IMR-90 (cell line): ENCODE results near the gene C19orf33. TPM values are rescaled to one million over a fixed set of nuclear protein-coding genes. Genes with fewer than 3 reads are reported as not detected.

ENCODE experiments used
- ATAC-seq: fragments of 200-7000 bp; cut with Tn5 transposase; 2 replicates; pipeline ENCODE4 v1.9.1; 2020; ENCODE audit warnings: low read depth, mild to moderate bottlenecking, moderate library complexity
- BruUV-seq: library from RNA; stranded (reverse); fragments of 400-500 nt; replicated peaks from 2 replicates; lab custom pipeline; 2021; lab: Mats Ljungman, UMichigan
- CTCF ChIA-PET: fragments of 300-600 bp; formaldehyde crosslinking; extraction: SDS; loops from one replicate; lab custom pipeline; 2021; ENCODE audit warnings: antibody characterized with exemption; lab: Yijun Ruan, JAX
- POLR2A ChIA-PET: fragments of 300-600 bp; sonication (Branson Sonifier 250); formaldehyde crosslinking; loops from one replicate; lab custom pipeline; 2022; ENCODE audit warnings: antibody characterized with exemption; ENCODE audit not compliant: unreplicated experiment; lab: Charles Lee
- DNase-seq: peaks from one replicate; pipeline ENCODE4 v3.0.0; 2013
- H2AFZ ChIP-seq: replicated peaks from 2 replicates; pipeline ENCODE3; 2013; ENCODE audit warnings: low read length, mild to moderate bottlenecking; ENCODE audit not compliant: poor library complexity
- H2AK5ac ChIP-seq: 2 replicates; pipeline ENCODE4 v1.6.1; 2013; ENCODE audit warnings: low read depth, low read length, inconsistent platforms
- H2AK9ac ChIP-seq: replicated peaks from 2 replicates; pipeline ENCODE3; 2013; ENCODE audit warnings: mild to moderate bottlenecking, low read depth, low read length, moderate library complexity; ENCODE audit not compliant: poor library complexity
- H2BK120ac ChIP-seq: 2 replicates; pipeline ENCODE4 v1.6.1; 2013; ENCODE audit warnings: low read depth, low read length, inconsistent platforms
- H2BK15ac ChIP-seq: 3 replicates; pipeline ENCODE4 v1.6.1; 2013; ENCODE audit warnings: low read depth, low read length, inconsistent platforms
- H2BK20ac ChIP-seq: 2 replicates; pipeline ENCODE4 v1.6.1; 2013; ENCODE audit warnings: low read depth, mild to moderate bottlenecking, inconsistent platforms, low read length, moderate library complexity
- H2BK5ac ChIP-seq: 2 replicates; pipeline ENCODE4 v1.6.1; 2013; ENCODE audit warnings: mild to moderate bottlenecking, low read depth, low read length, inconsistent platforms; ENCODE audit not compliant: poor library complexity, severe bottlenecking
- H3K14ac ChIP-seq: replicated peaks from 2 replicates; pipeline ENCODE4 v1.6.1; 2013; ENCODE audit warnings: low read depth, low read length, inconsistent platforms
- H3K18ac ChIP-seq: 2 replicates; pipeline ENCODE4 v1.6.1; 2013; ENCODE audit warnings: low read depth, low read length, control low read depth
- H3K23ac ChIP-seq: 2 replicates; pipeline ENCODE4 v1.6.1; 2013; ENCODE audit warnings: low read depth, low read length, inconsistent platforms
- H3K27ac ChIP-seq: 2 replicates; pipeline ENCODE4 v1.5.1; 2013; ENCODE audit warnings: mild to moderate bottlenecking, control low read depth, low read length; ENCODE audit not compliant: insufficient read depth
- H3K27me3 ChIP-seq: 2 replicates; pipeline ENCODE4 v1.6.1; 2013; ENCODE audit warnings: low read length; ENCODE audit not compliant: control insufficient read depth, insufficient read depth
- H3K36me3 ChIP-seq: 2 replicates; pipeline ENCODE4 v1.6.1; 2013; ENCODE audit warnings: low read length, mixed read lengths; ENCODE audit not compliant: control insufficient read depth, insufficient read depth
- H3K4ac ChIP-seq: 2 replicates; pipeline ENCODE4 v1.6.1; 2013; ENCODE audit warnings: low read depth, low read length, inconsistent platforms
- H3K4me1 ChIP-seq: 2 replicates; pipeline ENCODE4 v1.6.1; 2013; ENCODE audit warnings: low read length, mixed read lengths; ENCODE audit not compliant: control insufficient read depth, insufficient read depth
- H3K4me2 ChIP-seq: 2 replicates; pipeline ENCODE4 v1.6.1; 2013; ENCODE audit warnings: low read depth, mild to moderate bottlenecking, control low read depth, low read length, moderate library complexity
- H3K4me3 ChIP-seq: 2 replicates; pipeline ENCODE4 v1.5.1; 2013; ENCODE audit warnings: low read depth, mild to moderate bottlenecking, control low read depth, low read length, moderate library complexity; ENCODE audit not compliant: insufficient read depth
- H3K56ac ChIP-seq: 2 replicates; pipeline ENCODE4 v1.6.1; 2013; ENCODE audit warnings: low read length, inconsistent platforms; ENCODE audit not compliant: insufficient read depth; ENCODE audit errors: extremely low read depth
- H3K79me1 ChIP-seq, 2 experiments: 2 replicates each; pipeline ENCODE4 v1.6.1; 2013; ENCODE audit warnings: low read length in 2 of 2, inconsistent platforms in 1 of 2, low read depth in 1 of 2
- H3K9ac ChIP-seq: 2 replicates; pipeline ENCODE4 v1.6.1; 2013; ENCODE audit warnings: low read depth, low read length, control low read depth
- H3K9me1 ChIP-seq: 2 replicates; pipeline ENCODE4 v1.6.1; 2013; ENCODE audit warnings: low read length, inconsistent platforms; ENCODE audit not compliant: insufficient read depth
- H3K9me3 ChIP-seq: 2 replicates; pipeline ENCODE4 v1.6.1; 2013; ENCODE audit warnings: low read length; ENCODE audit not compliant: control insufficient read depth, insufficient read depth
- H4K20me1 ChIP-seq: 2 replicates; pipeline ENCODE4 v1.6.1; 2013; ENCODE audit warnings: low read length, inconsistent platforms; ENCODE audit not compliant: insufficient read depth
- H4K5ac ChIP-seq: 2 replicates; pipeline ENCODE4 v1.6.1; 2013; ENCODE audit warnings: mild to moderate bottlenecking, low read depth, low read length, control low read depth
- H4K8ac ChIP-seq, 2 experiments: 2 replicates each; pipeline ENCODE4 v1.6.1; 2013; ENCODE audit warnings: low read depth in 2 of 2, low read length in 2 of 2, control low read depth in 1 of 2, inconsistent platforms in 1 of 2
- H4K91ac ChIP-seq: 2 replicates; pipeline ENCODE4 v1.6.1; 2013; ENCODE audit warnings: low read depth, low read length, inconsistent platforms; ENCODE audit not compliant: insufficient read depth
- BHLHE40 ChIP-seq: fragments of 150-350 bp; IDR thresholded peaks from 2 replicates; pipeline ENCODE4 v1.6.1; 2016; ENCODE audit warnings: mild to moderate bottlenecking, low read depth, low read length
- ELK1 ChIP-seq: fragments of 150-350 bp; IDR thresholded peaks from 2 replicates; pipeline ENCODE4 v1.6.1; 2016; ENCODE audit warnings: low read depth, mild to moderate bottlenecking, low read length, moderate library complexity, borderline replicate concordance
- WGBS, 2 experiments: methylation state at CpG; one replicate each; pipeline versions ENCODE4 v1.1.5 to v1.1.7; 2013; ENCODE audit warnings: missing lambda C conversion rate in 2 of 2; ENCODE audit not compliant: insufficient read length in 1 of 2; ENCODE audit errors: extremely low coverage in 2 of 2; 5-methylcytosine and 5-hydroxymethylcytosine counted together
- dilution Hi-C: fragments of 300-500 bp; cut with HindIII; formaldehyde crosslinking; loops from one replicate; pipeline ENCODE4 v1.14.3; 2018; ENCODE audit warnings: low sequenced_read_pairs; ENCODE audit not compliant: unreplicated experiment
- in situ Hi-C: fragments of 300-500 bp; cut with MboI; formaldehyde crosslinking; loops from 3 replicates; pipeline ENCODE4 v1.14.3; 2019; ENCODE audit warnings: low sequenced_read_pairs, inconsistent platforms, mixed read lengths
- intact Hi-C: fragments of 100-400 bp; cut with micrococcal nuclease; formaldehyde crosslinking; loops from 2 replicates; pipeline ENCODE4 v1.10.0; 2022
- polyA plus RNA-seq, 3 experiments: library from polyadenylated mRNA; depleted of rRNA; stranded (reverse); fragments of >200 nt; gene quantifications; 2 replicates each; pipeline ENCODE4 v1.2.3, GENCODE V29; 2012; ENCODE audit warnings: low replicate concordance in 1 of 3
- total RNA-seq: library from RNA; depleted of rRNA; stranded (reverse); fragments of >200 nt; gene quantifications from 2 replicates; pipeline ENCODE4 v1.2.3, GENCODE V29; 2012

C19orf33 gene
- total and polyA plus RNA-seq, 2 of the 4 experiments (the other 2 are of a cell fraction), result 0.80 TPM; not detected in 1

GRCh38 chr19:38270587-38271167 is 33.4 kb upstream of the C19orf33 start:
- H4K91ac ChIP-seq, result 0 out of 2 replicates have a peak overlapping the region, but pooled peaks have one; percentile 14
- intact Hi-C loops, result no loop called here
- peaks cover 15% of the 10 kb centered on the region; the same call in 1 of the 2 replicates for H3K9me1 ChIP-seq
- H2BK5ac ChIP-seq, result peak overlapping the region; percentile 86
- peak overlapping the region; percentile 16; the same call in 1 of the 3 replicates for H2BK15ac ChIP-seq
- no TSS peak for BruUV-seq
- no peaks in the 10 kb centered on the region for H4K20me1 ChIP-seq
- peak overlapping the region; percentile 1 for H4K5ac ChIP-seq
- no peak overlapping the region for H3K27ac ChIP-seq
- peak overlapping the region; percentile 80 for H2BK120ac ChIP-seq
- peak overlapping the region; percentile 19 for H3K18ac ChIP-seq
- peak overlapping the region; percentile 40 for H3K23ac ChIP-seq
- dilution Hi-C loops, result no loop called here
- TF ChIP-seq BHLHE40 (peak; percentile 46; the same call in 1 of the 2 replicates), ELK1 (no peak)
- in situ Hi-C loops, result no loop called here
- peak overlapping the region; percentile 11; the same call in 1 of the 2 replicates for H2BK20ac ChIP-seq
- no peaks in the 10 kb centered on the region for H3K9me3 ChIP-seq
- ATAC-seq, result peak; percentile 57
- H3K36me3 ChIP-seq, result no peaks in the 10 kb centered on the region
- DNase-seq, result peak; percentile 56
- H2AK5ac ChIP-seq, result no peak overlapping the region
- H3K9ac ChIP-seq, result no peak overlapping the region
- H3K56ac ChIP-seq, result no peak overlapping the region
- peak overlapping the region; percentile 11; the same call in 1 of the 2 replicates for H3K4me2 ChIP-seq
- H3K4me3 ChIP-seq, result no peak overlapping the region
- H3K79me1 ChIP-seq, result no peaks in the 10 kb centered on the region
- peak overlapping the region in 1 of 2 experiments; percentile 48; a peak in 3 of 4 replicates for H4K8ac ChIP-seq
- peak overlapping the region; percentile 65 for H3K4ac ChIP-seq
- peak overlapping the region; percentile 93; the same call in 1 of the 2 replicates for H3K14ac ChIP-seq
- H3K4me1 ChIP-seq, result peaks cover 19% of the 10 kb centered on the region
- ChIA-PET POLR2A (no interaction called here), CTCF (interaction anchor here (0.7 to 1.4 kb wide), 2 partner anchors 9 to 12 kb away, joined by 3 to 4 read pairs; no protein-coding TSS in a partner anchor)
- no peaks in the 10 kb centered on the region for H3K27me3 ChIP-seq
- WGBS, 2 experiments, result no CpG with 5 or more reads among the region's 5 CpGs
- no peak overlapping the region for H2AK9ac ChIP-seq
- H2AFZ ChIP-seq, result peak overlapping the region; percentile 48
